ENCODE measurements around the gene KIF17.

The KIF17 gene

GRCh38 chr1:20724364-20725188 is 6.8 kb upstream of the KIF17 start:
- no peak for TF ChIP-seq CTCF (IDR thresholded peaks at IDR 0.05; ENCODE audit: poor library complexity, severe bottlenecking)
- no peaks in the 10 kb centered on the region for H3K4me1 ChIP-seq (ENCODE audit: insufficient read depth, poor library complexity, severe bottlenecking)
- no peaks in the 10 kb centered on the region for H3K9me3 ChIP-seq (ENCODE audit: severe bottlenecking)
- H3K36me3 ChIP-seq (ENCODE audit: low read depth): no peaks in the 10 kb centered on the region
- ATAC-seq (ENCODE audit: low read depth): no peak
- no peaks in the 10 kb centered on the region for H3K27me3 ChIP-seq (ENCODE audit: insufficient read depth, poor library complexity, severe bottlenecking)
- no peak overlapping the region for H3K27ac ChIP-seq (ENCODE audit: poor library complexity, severe bottlenecking)
- H3K4me3 ChIP-seq (ENCODE audit: severe bottlenecking): no peak overlapping the region
- DNase-seq (ENCODE audit: low spot score): no peak

DNA sequence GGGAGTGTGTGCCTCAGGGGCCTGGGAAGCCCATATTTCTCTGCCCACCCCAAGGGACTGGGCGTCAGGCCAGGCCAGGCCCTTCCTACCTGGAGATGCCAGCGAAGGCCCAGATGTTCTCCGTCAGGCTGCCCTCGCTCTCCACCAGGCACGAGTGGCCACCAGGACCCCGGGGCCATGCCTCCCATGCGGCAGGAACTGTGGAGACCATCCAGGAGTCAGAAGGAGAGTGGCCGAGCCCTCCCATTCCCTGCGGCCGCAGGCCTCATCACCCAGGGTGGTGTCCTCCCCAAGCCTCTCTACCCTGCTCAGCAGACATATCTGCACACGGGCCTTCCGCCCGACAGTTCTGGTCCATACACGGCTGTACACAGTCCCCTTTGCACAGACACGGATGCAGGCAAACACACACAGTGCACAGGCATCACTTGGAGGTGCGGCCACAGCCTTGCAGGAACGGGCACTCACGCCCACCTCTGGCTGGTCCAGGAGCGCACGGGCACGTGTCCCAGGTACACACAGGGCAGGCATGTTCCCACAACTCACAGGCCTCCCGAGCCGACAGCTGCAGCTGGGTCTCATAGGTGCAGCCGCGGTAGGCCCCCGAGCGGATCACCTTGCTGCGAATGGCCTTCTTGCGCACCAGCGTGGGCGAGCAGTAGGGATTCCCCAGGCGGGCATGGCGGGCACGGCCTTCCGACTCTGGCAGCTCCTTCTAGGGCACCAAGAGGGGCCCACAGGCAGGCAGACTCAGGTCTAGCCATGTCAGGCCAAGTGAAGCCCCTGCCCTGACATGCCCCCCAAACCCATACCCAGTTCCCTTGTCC is 5.9 kb upstream of the KIF17 start:
- Histone ChIP-seq H3K4me1 (ENCODE audit: insufficient read depth, poor library complexity, severe bottlenecking) (no peaks in the 10 kb centered on the region), H3K27ac (ENCODE audit: poor library complexity, severe bottlenecking) (no peak overlapping the region), H3K27me3 (ENCODE audit: insufficient read depth, poor library complexity, severe bottlenecking) (no peaks in the 10 kb centered on the region), H3K9me3 (ENCODE audit: severe bottlenecking) (no peaks in the 10 kb centered on the region), H3K4me3 (ENCODE audit: severe bottlenecking) (no peak overlapping the region), H3K36me3 (ENCODE audit: low read depth) (no peaks in the 10 kb centered on the region)
- no peak for DNase-seq (ENCODE audit: low spot score)
- ATAC-seq (ENCODE audit: low read depth): no peak
- no peak for TF ChIP-seq CTCF (IDR thresholded peaks at IDR 0.05; ENCODE audit: poor library complexity, severe bottlenecking)

- no peak for TF ChIP-seq CTCF (IDR thresholded peaks at IDR 0.05; ENCODE audit: poor library complexity, severe bottlenecking)
- DNase-seq (ENCODE audit: low spot score): no peak
Measured at GRCh38 chr1:20723159-20723536, 5.3 kb upstream of the KIF17 start.

DNA sequence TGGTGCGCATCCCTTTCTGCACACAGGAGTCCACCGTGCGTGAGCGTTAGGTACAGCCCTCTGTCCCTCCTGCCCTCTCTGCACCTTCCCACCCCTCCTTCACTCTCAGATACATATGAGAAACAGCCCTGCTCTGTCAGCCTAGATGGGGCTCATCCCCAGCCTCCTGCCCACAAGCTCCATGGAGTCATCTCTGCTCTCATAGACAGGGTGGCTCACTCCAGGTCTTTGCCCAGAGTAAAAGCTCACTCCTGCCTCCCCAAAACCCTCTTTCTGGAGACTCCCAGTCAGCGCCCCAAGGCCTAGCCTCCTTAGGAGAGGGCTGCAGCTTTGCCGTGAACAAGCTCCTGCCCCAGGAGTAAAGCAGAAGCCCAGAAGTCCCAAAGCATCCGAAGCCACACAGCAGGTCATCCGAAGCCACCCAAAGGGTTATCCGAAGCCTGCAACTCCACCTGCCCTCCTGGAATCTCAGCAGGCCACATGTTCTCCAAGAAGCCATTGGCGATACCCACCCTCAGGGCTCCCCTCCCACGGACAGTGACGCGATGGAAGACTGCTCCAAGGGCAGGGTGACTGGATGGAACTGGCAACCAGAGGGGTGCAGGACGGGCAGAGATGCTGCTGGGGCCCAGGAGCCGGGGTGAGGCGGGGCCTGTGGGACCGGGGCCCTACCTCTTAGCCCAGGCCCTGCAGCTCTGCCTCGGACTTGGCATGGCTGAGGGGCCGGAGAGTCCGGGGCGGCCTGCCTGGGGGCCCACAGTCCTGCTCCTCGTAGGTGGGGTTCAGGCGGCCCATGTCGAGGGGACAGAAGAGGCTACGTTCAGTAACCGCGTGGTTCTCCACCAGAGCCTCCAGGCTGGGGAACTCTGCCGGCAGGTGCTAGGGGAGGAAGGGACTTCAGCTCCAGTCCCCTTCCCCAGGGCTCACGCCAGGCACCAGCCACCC is 3.6 kb upstream of the KIF17 start:
- Histone ChIP-seq H3K4me3 (ENCODE audit: severe bottlenecking) (no peak overlapping the region), H3K27me3 (ENCODE audit: insufficient read depth, poor library complexity, severe bottlenecking) (no peaks in the 10 kb centered on the region), H3K9me3 (ENCODE audit: severe bottlenecking) (no peaks in the 10 kb centered on the region), H3K4me1 (ENCODE audit: insufficient read depth, poor library complexity, severe bottlenecking) (no peaks in the 10 kb centered on the region), H3K27ac (ENCODE audit: poor library complexity, severe bottlenecking) (no peak overlapping the region), H3K36me3 (ENCODE audit: low read depth) (no peaks in the 10 kb centered on the region)
- no peak for DNase-seq (ENCODE audit: low spot score)
- ATAC-seq (ENCODE audit: low read depth): no peak
- TF ChIP-seq CTCF (IDR thresholded peaks at IDR 0.05; ENCODE audit: poor library complexity, severe bottlenecking): no peak

More at GRCh38 chr1:20723159-20723536, 5.3 kb upstream of the KIF17 start:
- Histone ChIP-seq H3K27ac (ENCODE audit: poor library complexity, severe bottlenecking) (no peak overlapping the region), H3K4me1 (ENCODE audit: insufficient read depth, poor library complexity, severe bottlenecking) (no peaks in the 10 kb centered on the region), H3K36me3 (ENCODE audit: low read depth) (no peaks in the 10 kb centered on the region), H3K27me3 (ENCODE audit: insufficient read depth, poor library complexity, severe bottlenecking) (no peaks in the 10 kb centered on the region), H3K4me3 (ENCODE audit: severe bottlenecking) (no peak overlapping the region), H3K9me3 (ENCODE audit: severe bottlenecking) (no peaks in the 10 kb centered on the region)
- ATAC-seq (ENCODE audit: low read depth): no peak
